Loucy (cell line): ENCODE measurements around the gene RIT2.

Experiments
- EZH2phosphoT487 ChIP-seq: fragments of 200-600 bp; IDR thresholded peaks from 2 replicates; pipeline ENCODE4 v1.6.1; 2018; ENCODE audit warnings: antibody characterized with exemption, mild to moderate bottlenecking, moderate library complexity, borderline replicate concordance
- TF ChIP-seq, protein P1 (sequence below): fragments of 200-600 bp; sonication (generic); conservative IDR thresholded peaks from 2 replicates; pipeline ENCODE4 v1.5.1; 2014; ENCODE audit warnings: mild to moderate bottlenecking, antibody characterized with exemption, low read length

DNA sequence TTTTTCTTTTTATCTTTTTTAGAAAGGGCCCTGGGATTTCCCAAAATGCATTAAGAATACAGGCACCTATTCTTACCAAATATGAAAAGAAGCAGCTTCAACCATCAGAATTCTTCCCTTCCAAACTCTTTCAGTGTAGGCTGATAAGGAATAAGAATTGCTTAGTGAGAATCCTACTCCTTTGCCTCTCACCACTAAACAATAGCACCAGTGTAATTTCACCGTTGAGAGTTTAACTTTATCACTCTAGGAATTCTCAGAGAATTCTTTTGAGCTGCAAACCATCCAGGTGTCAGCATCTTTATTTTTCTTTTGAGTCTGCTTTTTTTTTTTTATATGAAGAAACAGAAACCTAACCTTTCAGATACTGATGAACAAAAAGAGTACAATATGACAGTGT lies 194.9 kb downstream of the RIT2 start:
- TF ChIP-seq, protein P1, sequence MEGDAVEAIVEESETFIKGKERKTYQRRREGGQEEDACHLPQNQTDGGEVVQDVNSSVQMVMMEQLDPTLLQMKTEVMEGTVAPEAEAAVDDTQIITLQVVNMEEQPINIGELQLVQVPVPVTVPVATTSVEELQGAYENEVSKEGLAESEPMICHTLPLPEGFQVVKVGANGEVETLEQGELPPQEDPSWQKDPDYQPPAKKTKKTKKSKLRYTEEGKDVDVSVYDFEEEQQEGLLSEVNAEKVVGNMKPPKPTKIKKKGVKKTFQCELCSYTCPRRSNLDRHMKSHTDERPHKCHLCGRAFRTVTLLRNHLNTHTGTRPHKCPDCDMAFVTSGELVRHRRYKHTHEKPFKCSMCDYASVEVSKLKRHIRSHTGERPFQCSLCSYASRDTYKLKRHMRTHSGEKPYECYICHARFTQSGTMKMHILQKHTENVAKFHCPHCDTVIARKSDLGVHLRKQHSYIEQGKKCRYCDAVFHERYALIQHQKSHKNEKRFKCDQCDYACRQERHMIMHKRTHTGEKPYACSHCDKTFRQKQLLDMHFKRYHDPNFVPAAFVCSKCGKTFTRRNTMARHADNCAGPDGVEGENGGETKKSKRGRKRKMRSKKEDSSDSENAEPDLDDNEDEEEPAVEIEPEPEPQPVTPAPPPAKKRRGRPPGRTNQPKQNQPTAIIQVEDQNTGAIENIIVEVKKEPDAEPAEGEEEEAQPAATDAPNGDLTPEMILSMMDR = no peak
- TF ChIP-seq EZH2phosphoT487 = no peak
